ENCODE data around the gene MPG. TPM values are rescaled to one million over a fixed set of nuclear protein-coding genes. Genes with fewer than 3 reads are reported as not detected.
A peak's percentile ranks its signal among the peaks of the same experiment; 100 is the strongest.
"Not testable (repeated sequence)": the region's sequence is repeated elsewhere in the genome, so short reads cannot be mapped to it uniquely, and the experiment has no call there.

Gene MPG
- total RNA-seq: 100 to 1,000 TPM in 2 of 4 donors, 10 to 100 TPM in 2; 74.3 to 118 (median 100.0) TPM
- polyA plus RNA-seq: 10 to 100 TPM; 52.2 to 72.7 (median 72.5) TPM

GRCh38 chr16:77807-78443 is at the start of gene MPG:
Gene MPG (plus strand): TSS chr16:78225. CDS start chr16:78310, 85 bp downstream.
- intact Hi-C loops (cut with DNase I): no loop called here
- peak in 1 of 4 donors; percentile 37 for TF ChIP-seq EP300 (IDR thresholded peaks at IDR 0.05)
- TF ChIP-seq CTCF (IDR thresholded peaks at IDR 0.05): no peak
- peak; percentile 85 to 90 (median 88) for TF ChIP-seq POLR2AphosphoS5 (IDR thresholded peaks at IDR 0.05)
- TF ChIP-seq POLR2A (IDR thresholded peaks at IDR 0.05): peak; percentile 25 to 54
- H3K36me3 ChIP-seq: peaks cover 0 to 15% (median 6%) of the 10 kb centered on the region in 4 donors
- DNase-seq: peak; percentile 95
- H3K9me3 ChIP-seq: no peaks in the 10 kb centered on the region
- peak within 1 kb of the TSS; percentile 66 to 97 (median 87) for H3K4me3 ChIP-seq
- 0 to 1% methylated on average over 83 of the region's 83 CpGs for WGBS, 2 donors
- H3K27me3 ChIP-seq: no peaks in the 10 kb centered on the region
- H3K27ac ChIP-seq: peak within 1 kb of the TSS; percentile 94 to 97 (median 96)
- H3K4me1 ChIP-seq: peaks cover 0 to 52% (median 43%) of the 10 kb centered on the region in 4 donors

- H3K36me3 ChIP-seq; H3K27me3 ChIP-seq; H3K27ac ChIP-seq; H3K4me1 ChIP-seq; H3K4me3 ChIP-seq; DNase-seq; intact Hi-C loops (cut with DNase I); H3K9me3 ChIP-seq: not testable (repeated sequence)
- 41 to 88% methylated on average over 1 to 6 of the region's 7 CpGs for WGBS, 2 donors
Measured at GRCh38 chr16:30627-31026, 47.4 kb upstream of the MPG start.

- H3K9me3 ChIP-seq; H3K27ac ChIP-seq; H3K4me3 ChIP-seq; H3K36me3 ChIP-seq; intact Hi-C loops (cut with DNase I); H3K27me3 ChIP-seq; H3K4me1 ChIP-seq: not testable (repeated sequence)
- WGBS, 2 donors: 85 to 89% methylated on average over 5 of the region's 8 CpGs
- DNase-seq: peak; percentile 48
Measured at GRCh38 chr16:33154-33876, 44.7 kb upstream of the MPG start.

GRCh38 chr16:33877-34647 is 44.0 kb upstream of the MPG start:
- Histone ChIP-seq H3K27ac (no peak overlapping the region), H3K27me3 (no peaks in the 10 kb centered on the region), H3K4me1 (no peaks in the 10 kb centered on the region), H3K4me3 (no peak overlapping the region), H3K9me3 (no peaks in the 10 kb centered on the region), H3K36me3 (no peaks in the 10 kb centered on the region)
- DNase-seq: peak; percentile 48
- TF ChIP-seq CTCF (IDR thresholded peaks at IDR 0.05) (no peak), POLR2AphosphoS5 (IDR thresholded peaks at IDR 0.05) (no peak), POLR2A (IDR thresholded peaks at IDR 0.05) (no peak), EP300 (IDR thresholded peaks at IDR 0.05) (no peak)
- intact Hi-C loops (cut with DNase I): no loop called here
- 85 to 87% methylated on average over 21 of the region's 21 CpGs for WGBS, 2 donors

- peak; percentile 36 for DNase-seq
- 41 to 74% methylated on average over 6 of the region's 6 CpGs for WGBS, 2 donors
- intact Hi-C loops (cut with DNase I): no loop called here
Measured at GRCh38 chr16:34648-34987, 43.4 kb upstream of the MPG start.

More at GRCh38 chr16:34648-34987, 43.4 kb upstream of the MPG start:
- Histone ChIP-seq H3K27me3 (no peaks in the 10 kb centered on the region), H3K4me3 (no peak overlapping the region), H3K27ac (no peak overlapping the region), H3K9me3 (no peaks in the 10 kb centered on the region), H3K4me1 (no peaks in the 10 kb centered on the region), H3K36me3 (no peaks in the 10 kb centered on the region)
- no peak for TF ChIP-seq POLR2A (IDR thresholded peaks at IDR 0.05)
- TF ChIP-seq CTCF (IDR thresholded peaks at IDR 0.05): no peak
- TF ChIP-seq EP300 (IDR thresholded peaks at IDR 0.05): no peak
- TF ChIP-seq POLR2AphosphoS5 (IDR thresholded peaks at IDR 0.05): no peak

Measured in sigmoid colon (tissue), 7 donors.